CD4-positive, alpha-beta T cell treated with Interleukin-10 for 1 hour (primary cell): Measurements from ENCODE around the gene DRC1.

Experiments used
- DNase-seq: peaks from one replicate; pipeline ENCODE4 v3.0.0-alpha.2; 2020

Gene DRC1

DNA sequence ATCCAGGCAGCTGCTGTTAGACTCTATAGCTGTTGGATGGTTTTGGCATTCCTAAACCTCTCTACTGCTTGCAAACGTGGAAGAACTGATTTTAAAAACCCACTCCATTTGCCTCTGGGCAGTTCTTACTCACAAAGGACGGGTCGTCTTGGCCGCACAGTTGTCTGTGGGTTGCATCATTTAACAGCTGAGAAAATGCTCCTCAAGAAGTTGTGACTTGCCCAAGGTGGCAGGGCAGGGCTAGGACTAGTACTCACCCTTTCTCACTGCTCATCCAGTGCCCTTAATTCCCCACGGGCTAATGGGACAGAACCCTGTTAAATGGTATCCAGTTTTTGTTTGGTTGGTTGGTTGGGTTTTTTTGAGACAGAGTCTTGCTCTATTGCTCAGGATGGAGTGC lies 997 bp upstream of the DRC1 start:
- DNase-seq = no peak

DNA sequence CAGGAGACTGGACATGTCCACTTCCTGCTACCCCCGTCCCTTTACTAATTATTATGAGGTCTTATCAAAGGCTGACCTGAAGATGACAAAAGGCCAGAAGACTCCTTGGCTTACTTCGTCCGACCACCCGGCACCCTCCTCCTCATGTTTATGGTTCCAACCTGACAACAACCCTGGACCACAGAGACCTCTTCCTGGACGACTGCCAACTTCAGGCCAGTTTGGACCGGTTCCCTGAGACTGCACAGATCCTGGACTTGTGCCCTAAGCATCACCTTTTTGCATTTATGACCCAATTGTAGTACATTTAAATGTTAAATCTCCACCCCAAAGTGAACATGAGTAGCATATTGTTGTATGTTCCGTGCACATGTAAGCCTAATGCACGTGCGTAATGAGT lies 5.8 kb downstream of the DRC1 start:
- DNase-seq = no peak

DNA sequence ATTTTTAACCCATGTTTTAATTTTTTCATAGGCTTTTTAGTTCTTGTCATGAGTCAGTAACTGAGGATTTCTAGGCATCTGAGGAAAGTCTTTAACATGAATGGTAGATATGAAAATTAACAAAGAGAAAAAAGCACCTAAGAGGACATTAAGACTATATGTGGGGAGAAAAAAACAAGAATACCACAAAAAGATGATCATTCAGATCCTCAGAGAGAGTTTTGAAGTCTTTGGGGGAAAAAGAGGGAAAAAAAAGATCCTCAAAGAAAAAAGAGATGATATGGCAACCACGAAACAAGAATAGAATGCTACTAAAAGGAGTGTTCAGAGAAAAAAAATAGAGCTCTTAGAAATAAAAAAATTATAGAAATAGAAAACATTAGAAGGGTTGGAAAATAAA lies 8.1 kb downstream of the DRC1 start:
- DNase-seq = no peak

DNA sequence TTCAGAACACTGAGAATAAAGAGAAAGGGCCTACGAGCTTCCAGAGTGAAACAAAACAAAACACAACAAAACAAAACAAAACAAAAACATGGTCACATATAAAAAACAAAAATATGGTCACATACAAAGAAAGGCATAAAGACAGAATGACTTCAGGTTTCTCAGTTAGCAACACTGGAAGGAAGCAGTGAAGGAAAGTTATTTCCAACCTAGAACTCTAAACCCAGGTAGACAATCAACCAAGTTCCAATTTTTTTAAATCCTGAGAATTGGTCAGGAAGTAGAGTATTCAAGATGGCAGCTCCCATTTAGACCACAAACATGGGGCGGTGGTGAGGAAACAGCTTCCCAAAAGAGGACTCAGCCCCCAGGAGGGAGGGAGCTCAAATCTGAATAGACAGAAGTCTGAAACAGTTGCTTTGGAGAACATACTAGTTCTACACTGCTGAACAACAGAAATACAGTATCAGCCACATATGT lies 9.1 kb downstream of the DRC1 start:
- no peak for DNase-seq

DNA sequence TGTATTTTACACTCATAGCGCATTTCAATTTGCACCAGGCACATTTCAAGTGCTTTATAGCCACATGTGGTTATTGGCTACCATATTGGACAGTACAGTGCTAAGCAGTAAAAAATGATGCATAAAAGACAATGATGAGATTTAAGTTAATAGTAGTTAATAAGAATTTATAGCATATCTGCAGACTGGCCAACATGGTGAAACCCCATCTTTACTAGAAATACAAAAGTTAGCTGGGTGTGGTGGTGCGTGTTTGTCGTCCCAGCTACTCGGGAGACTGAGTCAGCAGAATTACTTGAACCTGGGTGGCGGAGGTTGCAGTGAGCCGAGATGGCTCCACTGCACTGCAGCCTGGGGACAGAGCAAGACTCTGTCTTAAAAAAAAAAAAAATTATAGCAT lies 9.7 kb downstream of the DRC1 start:
- no peak for DNase-seq

DNA sequence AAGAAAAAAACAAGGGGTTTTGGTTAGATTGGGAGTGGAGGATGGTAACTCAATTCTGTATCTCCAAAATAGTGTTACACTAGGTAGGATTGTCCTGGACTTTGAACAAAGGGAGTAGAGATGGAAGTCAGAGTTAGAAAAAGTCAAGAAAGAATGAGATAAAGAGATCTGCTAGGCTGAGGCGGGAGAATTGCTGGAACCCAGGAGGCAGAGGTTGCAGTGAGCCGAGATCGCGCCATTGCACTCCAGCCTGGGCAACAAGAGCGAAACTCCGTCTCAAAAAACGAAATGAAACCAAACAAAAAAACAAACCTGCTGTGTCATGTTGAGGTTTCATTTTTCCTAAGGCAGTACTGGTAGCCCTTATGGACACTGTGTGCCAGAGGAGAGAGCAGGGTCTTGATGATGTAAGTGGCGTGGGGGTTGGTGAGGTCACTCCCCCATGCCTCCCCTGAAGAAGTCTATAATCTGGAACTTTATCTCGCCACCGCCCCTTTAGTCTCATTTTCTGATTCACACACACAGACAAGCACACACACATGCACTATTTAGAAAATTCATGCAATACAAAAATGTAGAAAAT lies 10.5 kb downstream of the DRC1 start:
- no peak for DNase-seq

DNA sequence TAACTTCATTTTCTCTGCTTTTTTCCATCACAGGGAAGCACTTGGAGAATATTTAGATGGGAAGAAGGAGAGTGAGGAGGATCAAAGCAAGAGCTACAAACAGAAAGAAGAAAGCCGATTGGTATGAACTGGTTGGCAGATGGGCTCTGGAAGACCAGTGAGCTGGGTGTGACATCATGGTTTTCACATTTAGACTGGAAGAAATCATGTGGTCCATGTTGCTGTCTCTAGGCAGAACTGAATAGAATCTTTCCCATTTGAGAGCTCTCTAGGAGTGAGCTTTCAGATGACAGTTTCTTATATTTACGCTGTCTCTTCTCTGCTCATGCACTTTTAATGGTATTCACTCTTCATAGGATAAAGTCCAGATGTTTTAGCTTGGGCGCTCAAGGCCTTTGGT lies 12.6 kb downstream of the DRC1 start:
- no peak for DNase-seq

DNA sequence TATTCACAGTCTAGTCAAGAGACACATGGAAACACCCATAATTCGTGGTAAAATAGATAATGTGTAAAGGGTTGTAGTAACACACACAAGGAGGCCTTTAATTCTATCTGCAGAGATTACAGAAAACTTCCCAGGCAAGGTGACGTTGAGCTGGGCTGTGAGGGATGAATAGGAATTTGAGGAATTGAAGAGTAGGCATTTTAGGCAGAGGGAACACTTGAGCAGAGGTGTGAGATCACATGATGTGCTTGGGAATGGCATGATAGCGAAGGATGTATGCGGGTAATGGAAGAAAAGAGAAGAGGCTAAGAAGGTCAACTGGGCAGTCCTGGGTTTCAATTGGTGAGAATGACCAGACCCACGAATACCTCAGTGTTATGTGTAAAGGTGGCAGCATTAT lies 20.2 kb downstream of the DRC1 start:
- DNase-seq = no peak

DNA sequence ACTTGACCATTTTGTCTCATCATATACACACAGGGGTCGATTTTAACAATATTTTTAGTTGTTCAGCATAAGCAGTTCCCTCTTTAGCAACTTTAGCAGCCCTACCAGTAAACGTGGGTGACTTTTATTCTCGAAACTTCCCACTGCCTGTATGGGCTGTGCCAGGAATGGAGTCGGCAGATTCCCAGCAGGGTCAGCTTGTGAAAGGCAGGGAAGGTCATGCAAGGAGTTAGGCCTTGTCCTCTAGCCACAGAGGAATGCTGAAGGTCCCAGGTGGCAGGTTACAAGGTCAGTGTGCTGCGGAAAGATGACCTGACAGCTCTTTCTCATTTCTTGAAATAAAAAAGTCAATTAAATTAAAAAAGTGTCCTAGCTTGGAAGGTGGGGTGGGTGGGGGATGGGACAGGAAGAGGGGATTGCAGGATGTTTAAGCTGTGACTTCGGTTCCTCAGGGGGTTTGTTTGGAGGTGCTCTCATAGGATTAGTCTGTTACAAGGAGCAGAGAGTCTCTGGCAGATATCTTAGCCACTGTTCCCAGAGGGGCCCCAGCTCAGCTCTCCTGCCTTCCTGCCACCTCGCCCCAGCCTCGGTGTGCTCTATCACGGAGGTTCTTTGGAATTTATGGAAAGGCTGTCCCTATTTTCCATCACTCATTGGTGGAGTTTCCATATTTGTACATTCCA lies 21.4 kb downstream of the DRC1 start:
- no peak for DNase-seq

DNA sequence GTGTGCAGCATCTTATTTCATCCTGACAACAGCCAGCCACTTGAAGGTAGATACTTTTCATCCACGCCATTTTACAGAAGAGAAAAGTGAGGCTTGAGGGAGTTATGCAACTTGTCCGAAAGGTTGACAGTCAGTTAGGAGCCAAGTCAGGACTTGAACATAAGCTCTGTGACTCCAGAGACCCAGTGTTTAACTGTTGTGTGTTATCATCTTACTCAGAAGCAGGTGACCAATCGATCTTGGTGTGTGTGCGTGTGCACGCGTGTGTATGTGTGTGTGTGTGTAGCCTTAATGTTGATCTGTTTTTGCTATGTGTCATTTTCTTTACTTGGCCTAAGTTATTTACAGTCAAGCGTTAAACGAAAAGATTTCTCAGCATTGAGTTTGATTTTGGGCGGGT lies 22.0 kb downstream of the DRC1 start:
- DNase-seq = no peak

DNA sequence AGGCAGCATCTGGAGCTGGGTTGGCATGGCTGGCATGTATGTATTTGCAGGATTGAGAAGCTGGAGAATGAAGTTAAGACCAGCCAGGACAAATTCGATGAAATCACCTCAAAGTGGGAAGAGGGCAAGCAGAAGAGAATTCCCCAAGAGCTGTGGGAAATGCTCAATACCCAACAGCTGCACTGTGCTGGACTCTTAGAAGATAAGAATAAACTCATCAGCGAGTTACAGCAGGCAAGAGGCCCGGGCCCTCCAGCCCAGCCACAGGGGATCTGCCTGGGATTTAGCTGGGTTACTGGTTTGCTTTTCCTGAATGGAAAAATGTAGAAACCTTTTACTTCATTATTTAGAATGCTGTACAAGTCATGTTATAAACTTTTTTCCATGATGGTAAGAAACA lies 22.5 kb downstream of the DRC1 start:
- DNase-seq = no peak

DNA sequence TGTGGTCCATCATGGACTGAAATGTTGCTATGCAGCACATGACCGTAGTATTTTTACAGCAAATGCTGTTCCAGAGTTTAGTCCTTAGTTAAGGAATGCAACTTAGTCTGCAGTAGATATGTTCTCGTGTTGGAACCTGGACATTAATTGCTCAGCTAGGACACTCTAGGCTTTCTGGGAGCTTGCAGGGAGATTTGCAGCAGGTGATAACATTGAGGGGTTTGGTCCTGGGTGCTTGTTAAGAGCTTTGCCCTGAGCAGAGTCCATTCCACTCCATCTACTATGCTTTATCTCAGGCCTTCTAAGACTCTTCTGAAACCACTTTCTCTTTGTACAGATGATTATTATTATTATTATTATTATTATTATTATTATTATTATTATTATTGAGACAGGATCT lies 27.1 kb downstream of the DRC1 start:
- no peak for DNase-seq

DNA sequence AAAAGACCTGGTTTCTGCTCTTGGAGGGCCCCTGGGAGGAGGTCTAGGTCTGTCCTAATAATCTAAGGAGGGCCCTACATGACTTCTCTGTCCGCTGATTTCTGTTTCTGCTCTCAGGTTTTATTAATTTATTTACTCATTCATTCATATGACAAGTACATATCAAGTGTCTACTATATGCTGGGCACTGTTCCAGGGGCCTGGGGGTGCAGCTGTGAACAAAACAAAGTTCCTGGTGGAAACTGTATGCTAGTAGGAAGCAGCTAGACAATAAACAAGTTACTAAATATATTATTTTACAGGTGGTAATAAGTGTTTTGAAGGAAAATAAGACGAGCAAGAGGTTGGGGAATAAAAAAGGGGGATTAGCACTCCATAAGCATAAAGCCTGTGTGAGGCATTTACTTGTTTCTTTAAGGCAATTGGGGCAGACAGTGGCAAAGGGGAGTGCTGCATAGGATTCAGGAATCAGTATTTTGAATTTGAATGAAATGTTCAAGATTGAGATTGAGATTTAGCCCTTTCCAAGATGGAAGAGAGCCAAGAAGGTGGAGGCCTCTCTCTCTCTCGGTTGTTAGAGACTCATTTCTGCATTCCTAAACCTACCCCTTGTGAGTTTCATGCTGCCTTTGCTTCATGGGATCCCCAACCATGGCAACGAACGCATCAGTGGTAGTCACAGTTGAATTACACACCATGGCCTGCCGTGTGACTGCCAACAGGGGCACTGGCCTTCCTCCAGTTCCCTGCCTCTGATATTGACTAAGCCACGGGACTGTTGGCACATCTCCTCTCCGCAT lies 28.3 kb downstream of the DRC1 start:
- DNase-seq = no peak

DNA sequence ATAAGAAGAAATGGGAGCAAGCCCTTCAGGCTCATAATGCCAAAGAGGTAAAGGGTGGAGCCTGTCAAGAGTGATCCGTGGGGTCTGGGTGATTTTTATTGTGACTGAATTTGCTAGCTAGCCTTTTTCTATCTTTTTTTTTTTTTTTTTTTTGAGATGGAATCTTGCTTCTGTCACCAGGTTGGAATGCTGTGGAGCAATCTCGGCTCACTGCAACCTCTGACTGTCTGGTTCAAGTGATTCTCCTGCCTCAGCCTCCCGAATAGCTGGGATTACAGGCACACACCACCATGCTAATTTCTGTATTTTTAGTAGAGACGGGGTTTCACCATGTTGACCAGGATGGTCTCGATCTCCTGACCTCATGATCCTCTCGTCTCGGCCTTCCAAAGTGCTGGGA lies 29.1 kb downstream of the DRC1 start:
- no peak for DNase-seq

DNA sequence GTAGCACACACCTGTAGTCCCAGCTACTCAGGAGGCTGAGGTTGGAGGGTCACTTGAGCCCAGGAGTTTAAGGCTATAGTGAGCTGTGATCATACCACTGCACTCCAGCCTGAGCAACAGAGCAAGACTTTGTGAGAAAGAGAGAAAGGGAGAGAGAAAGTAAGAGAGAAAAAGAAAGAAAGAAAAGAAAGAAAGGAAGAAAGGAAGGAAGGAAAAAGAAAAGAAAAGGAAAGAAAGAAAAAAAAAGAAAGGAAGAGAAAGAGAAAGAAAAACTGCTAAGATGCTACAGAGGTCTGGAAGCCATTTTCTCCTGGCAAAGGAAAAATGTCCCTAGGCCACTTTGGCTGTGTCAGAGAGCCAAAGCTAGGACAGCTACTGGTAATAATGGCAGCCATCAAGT lies 30.6 kb downstream of the DRC1 start:
- DNase-seq = no peak

DNA sequence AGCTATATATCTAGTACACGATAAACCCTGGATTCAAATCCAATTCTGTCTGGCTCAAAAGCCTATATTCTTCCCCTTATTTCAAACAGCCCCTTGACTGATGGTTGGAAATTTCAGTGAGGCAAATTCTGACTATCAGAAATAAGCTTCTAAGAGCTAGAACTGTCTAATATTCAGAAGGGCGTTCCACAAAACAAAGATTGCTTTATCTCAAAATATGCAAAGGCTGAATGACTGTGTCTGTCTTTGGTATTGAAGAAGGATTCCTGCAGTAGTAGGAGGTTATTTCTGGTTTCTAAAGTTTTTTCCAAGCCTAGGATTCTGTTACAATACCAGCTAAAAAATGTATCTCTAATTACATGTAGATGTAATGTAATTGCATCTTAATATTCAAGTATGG lies 31.1 kb downstream of the DRC1 start:
- no peak for DNase-seq

DNA sequence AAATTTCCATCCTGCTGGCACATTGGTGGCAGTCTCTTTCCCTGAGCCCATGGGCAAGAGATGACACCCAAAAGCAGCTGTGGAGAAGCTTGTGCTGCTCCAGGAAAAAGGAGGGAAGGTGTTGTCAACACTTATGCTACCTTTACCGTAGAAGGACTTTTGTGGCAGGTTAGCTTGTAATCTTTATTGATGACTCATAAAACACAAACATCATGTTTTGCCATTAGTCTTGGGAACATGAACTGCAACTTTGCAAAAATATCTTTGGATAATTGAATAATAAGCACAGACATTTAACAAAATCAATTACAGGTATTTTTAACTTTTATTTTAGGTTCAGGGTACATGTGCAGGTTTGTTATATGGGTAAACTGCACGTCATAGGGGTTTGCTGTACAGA lies 33.4 kb downstream of the DRC1 start:
- DNase-seq = no peak

DNA sequence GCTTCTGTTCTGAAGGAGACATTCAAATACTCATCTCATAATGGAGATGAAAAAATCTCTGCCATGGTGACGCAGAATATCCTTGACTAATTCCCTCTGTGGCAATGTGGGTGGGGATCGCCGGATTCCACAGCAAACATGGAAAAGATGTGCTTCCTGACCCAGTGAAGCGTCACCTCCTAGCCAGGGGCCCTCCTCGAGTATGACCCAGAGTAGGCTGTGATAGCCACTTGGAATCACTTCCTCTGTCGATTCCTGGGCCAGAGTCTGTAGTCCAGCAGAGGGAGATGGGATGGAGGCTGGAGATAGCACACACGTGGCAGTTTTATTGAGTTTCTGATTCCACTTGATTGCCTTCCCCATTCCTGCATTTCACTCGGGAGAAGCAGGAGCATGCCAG lies 36.8 kb downstream of the DRC1 start:
- DNase-seq = no peak

DNA sequence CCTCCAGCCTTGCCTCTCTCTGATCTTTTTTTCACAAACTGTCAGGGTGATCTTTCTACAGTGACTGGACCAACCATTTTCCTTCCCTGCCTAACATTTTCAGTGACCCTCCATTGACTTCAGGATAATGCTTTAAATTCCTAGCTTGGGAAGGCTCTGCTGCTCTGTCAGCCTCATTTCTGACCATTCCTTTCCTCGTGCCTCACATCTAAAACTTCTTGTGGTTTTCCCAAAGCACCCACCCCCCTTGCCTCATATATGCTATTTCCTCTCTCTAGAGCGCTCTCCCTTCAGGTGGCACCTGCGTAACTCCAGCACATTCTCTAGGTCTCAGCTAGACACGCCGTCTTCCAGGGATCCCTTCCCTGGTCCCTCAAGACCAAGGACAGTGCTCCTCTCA lies 37.2 kb downstream of the DRC1 start:
- DNase-seq = no peak

DNA sequence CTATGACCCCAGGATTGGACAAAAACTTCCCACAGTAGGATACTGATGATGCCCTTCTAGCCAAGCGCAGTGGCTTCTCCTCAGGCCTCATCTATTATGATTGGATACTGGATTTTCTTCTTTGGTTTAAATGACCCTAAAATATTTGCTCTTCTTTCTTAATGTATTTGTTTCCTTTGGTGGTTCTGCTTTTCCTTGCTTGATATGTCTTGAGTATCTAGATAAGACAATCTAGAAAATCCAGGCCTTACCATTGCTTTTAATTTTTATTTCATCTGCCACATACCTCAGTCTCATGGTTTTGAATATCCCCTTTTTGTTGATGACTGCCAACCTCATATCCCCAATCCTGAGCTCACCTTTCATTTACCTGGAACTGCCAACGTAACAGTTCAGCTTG lies 40.6 kb downstream of the DRC1 start:
- DNase-seq = no peak

DNA sequence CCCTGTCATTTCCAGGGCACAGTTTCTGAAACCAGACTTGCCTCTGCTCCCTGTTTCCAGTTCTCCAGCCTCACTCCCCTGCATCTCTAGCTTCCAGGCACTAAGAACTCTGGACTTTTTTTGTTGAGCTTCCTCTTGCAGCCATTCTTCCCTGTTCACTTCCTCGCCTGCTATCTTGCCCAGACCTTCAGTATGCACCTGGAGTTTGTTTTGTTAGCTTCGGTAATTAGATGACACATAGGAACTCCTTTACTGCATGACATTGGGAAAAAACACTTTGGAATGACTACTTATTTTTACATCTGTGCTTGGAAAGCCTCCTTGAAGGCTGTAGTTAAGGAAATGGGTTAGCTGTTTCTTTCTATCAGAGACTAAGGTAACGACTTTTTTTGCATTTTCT lies 41.0 kb downstream of the DRC1 start:
- DNase-seq = no peak

DNA sequence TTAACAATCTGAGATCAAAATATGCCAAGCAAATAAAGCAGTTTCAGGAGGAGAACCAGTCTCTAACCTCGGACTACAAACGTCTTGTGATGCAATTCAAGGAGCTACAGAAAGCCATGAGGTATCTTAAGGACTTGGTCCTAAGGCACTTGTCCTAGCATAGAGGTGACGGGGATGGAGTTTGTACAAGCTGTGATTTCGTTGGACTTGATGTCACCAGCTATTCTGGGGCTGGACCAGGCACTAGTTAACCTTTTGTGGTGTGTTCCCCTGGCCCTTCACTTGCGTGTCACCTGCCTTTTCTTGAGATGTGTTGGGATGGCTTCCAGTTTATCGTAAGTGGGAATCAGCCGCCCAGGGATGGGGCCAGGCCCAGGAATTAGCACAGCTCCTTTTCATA lies 42.5 kb downstream of the DRC1 start:
- no peak for DNase-seq

DNA sequence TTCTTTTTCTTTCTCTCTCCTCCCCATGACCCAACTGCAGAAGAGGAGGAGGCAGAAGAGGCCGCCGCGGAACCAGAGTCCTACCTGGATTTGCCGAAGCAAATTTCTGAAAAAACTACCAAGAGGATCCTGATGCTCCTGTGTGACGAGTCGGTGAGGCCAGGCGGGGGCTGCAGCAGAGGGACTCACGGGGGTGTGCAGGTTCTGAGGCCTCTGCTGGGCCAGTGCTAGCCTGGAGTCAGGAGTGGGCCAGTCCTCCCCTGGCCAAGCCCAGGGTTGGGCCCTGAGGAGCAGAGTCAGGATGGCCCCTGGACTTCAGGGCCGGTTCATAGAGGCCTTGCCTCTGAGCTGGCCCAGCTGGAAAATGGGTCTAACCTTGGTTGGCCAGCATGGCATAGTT lies 46.9 kb downstream of the DRC1 start:
- no peak for DNase-seq

DNA sequence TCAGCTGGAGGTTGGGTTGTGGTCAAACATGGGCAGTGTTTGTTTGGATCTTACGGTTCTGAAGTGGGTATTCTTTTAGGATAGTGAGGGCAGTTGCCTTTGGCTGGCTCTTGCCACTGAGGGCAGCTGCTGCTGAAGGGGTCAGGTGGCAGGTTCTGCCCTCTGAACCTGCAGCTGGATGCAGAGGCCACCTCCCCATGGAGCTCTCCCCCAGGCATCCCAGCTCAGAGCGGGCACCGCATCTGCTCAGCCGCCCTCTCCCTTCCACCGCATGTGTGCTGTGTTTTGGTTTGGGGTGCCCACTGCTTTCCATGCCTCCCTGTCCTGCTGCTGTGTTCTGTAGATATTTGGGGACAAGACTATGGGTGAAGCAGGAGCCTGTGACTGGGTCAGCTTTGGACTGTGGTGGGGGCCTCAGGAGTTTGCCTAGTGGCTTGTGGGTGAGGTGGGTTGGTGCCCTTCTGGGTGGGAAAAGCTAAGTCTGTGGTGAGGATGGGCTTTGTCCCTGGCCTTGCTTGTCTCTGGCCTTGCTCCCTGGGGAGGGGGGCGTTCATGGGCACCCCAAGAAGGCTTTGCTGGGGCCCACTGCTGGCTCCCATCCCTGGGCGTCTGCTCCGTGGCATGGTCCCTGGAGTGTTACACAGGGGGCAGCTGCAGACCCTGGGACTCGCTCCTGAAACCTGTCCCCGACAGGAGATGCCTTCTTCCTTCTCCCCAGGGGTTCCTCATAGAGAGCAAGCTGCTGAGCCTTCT lies 47.7 kb downstream of the DRC1 start:
- no peak for DNase-seq
